H9 (cell line): ENCODE results near the gene RABGAP1L. TPM values are rescaled to one million over a fixed set of nuclear protein-coding genes. Genes with fewer than 3 reads are reported as not detected.

Source experiments
- DNase-seq: peaks from one replicate; pipeline ENCODE4 v3.0.0-alpha.2; 2017
- H2AFZ ChIP-seq: one replicate; pipeline ENCODE4 v1.6.1; 2013; ENCODE audit warnings: mild to moderate bottlenecking, low read length, control low read depth, moderate library complexity
- H2AK5ac ChIP-seq: 2 replicates; pipeline ENCODE4 v1.6.1; 2013; ENCODE audit warnings: low read length, control low read depth, mixed read lengths; ENCODE audit not compliant: insufficient read length
- H2BK120ac ChIP-seq: one replicate; pipeline ENCODE4 v1.6.1; 2013; ENCODE audit warnings: low read depth, mild to moderate bottlenecking, low read length, control low read depth, inconsistent platforms; ENCODE audit not compliant: poor library complexity, severe bottlenecking
- H2BK12ac ChIP-seq: 2 replicates; pipeline ENCODE4 v1.6.1; 2013; ENCODE audit warnings: low read length, control low read depth, mixed read lengths, low read depth; ENCODE audit not compliant: insufficient read length
- H2BK15ac ChIP-seq: 2 replicates; pipeline ENCODE4 v1.6.1; 2013; ENCODE audit warnings: low read depth, low read length, control low read depth
- H2BK20ac ChIP-seq: one replicate; pipeline ENCODE4 v1.6.1; 2013; ENCODE audit warnings: low read depth, mild to moderate bottlenecking, low read length, control low read depth, inconsistent platforms; ENCODE audit not compliant: poor library complexity, severe bottlenecking
- H2BK5ac ChIP-seq: 2 replicates; pipeline ENCODE4 v1.6.1; 2013; ENCODE audit warnings: low read length, control low read depth, mixed read lengths; ENCODE audit not compliant: insufficient read length
- H3K14ac ChIP-seq: 2 replicates; pipeline ENCODE4 v1.6.1; 2013; ENCODE audit warnings: low read length, control low read depth; ENCODE audit not compliant: insufficient read depth
- H3K18ac ChIP-seq: 2 replicates; pipeline ENCODE4 v1.6.1; 2013; ENCODE audit warnings: low read depth, mild to moderate bottlenecking, mixed read lengths, low read length, control low read depth; ENCODE audit not compliant: insufficient read length
- H3K23ac ChIP-seq: 2 replicates; pipeline ENCODE4 v1.6.1; 2013; ENCODE audit warnings: low read length, control low read depth, mixed read lengths, low read depth; ENCODE audit not compliant: insufficient read length
- H3K23me2 ChIP-seq: 2 replicates; pipeline ENCODE4 v1.6.1; 2013; ENCODE audit warnings: low read depth, mild to moderate bottlenecking, mixed read lengths, low read length, control low read depth; ENCODE audit not compliant: insufficient read length, poor library complexity, severe bottlenecking
- H3K27ac ChIP-seq: 2 replicates; pipeline ENCODE4 v1.5.1; 2013; ENCODE audit warnings: low read length, control low read depth, mixed read lengths, low read depth; ENCODE audit not compliant: insufficient read length
- H3K27me3 ChIP-seq: 2 replicates; pipeline ENCODE4 v1.6.1; 2013; ENCODE audit warnings: low read length, control low read depth, inconsistent platforms; ENCODE audit not compliant: insufficient read depth
- H3K4ac ChIP-seq: 2 replicates; pipeline ENCODE4 v1.6.1; 2013; ENCODE audit warnings: low read depth, mild to moderate bottlenecking, control low read depth, inconsistent platforms, low read length, moderate library complexity
- H3K4me1 ChIP-seq: 2 replicates; pipeline ENCODE4 v1.6.1; 2013; ENCODE audit warnings: low read length, control low read depth, inconsistent platforms; ENCODE audit not compliant: insufficient read depth
- H3K4me2 ChIP-seq: 2 replicates; pipeline ENCODE4 v1.6.1; 2013; ENCODE audit warnings: low read length, control low read depth, mixed read lengths; ENCODE audit not compliant: insufficient read length, insufficient read depth
- H3K56ac ChIP-seq: 2 replicates; pipeline ENCODE4 v1.6.1; 2013; ENCODE audit warnings: low read depth, mild to moderate bottlenecking, mixed read lengths, low read length, control low read depth; ENCODE audit not compliant: insufficient read length
- H3K79me1 ChIP-seq: 2 replicates; pipeline ENCODE4 v1.6.1; 2013; ENCODE audit warnings: low read depth, mild to moderate bottlenecking, moderate library complexity, low read length, control low read depth, inconsistent platforms; ENCODE audit not compliant: insufficient read depth, poor library complexity, severe bottlenecking
- H3K79me2 ChIP-seq: 2 replicates; pipeline ENCODE4 v1.6.1; 2013; ENCODE audit warnings: low read length, control low read depth, inconsistent platforms; ENCODE audit not compliant: insufficient read depth
- H3K9ac ChIP-seq: 2 replicates; pipeline ENCODE4 v1.6.1; 2013; ENCODE audit warnings: low read length, control low read depth, mixed read lengths; ENCODE audit not compliant: insufficient read length; ENCODE audit errors: extremely low read depth
- H3K9me3 ChIP-seq: one replicate; pipeline ENCODE4 v1.6.1; 2013; ENCODE audit warnings: low read depth, low read length, inconsistent platforms; ENCODE audit not compliant: control insufficient read depth
- H3T11ph ChIP-seq: one replicate; pipeline ENCODE4 v1.6.1; 2013; ENCODE audit warnings: mild to moderate bottlenecking, low read length, control low read depth, inconsistent platforms
- H4K20me1 ChIP-seq: one replicate; pipeline ENCODE4 v1.6.1; 2013; ENCODE audit not compliant: control insufficient read depth, insufficient read length, insufficient read depth
- H4K5ac ChIP-seq: 2 replicates; pipeline ENCODE4 v1.6.1; 2013; ENCODE audit warnings: low read depth, mild to moderate bottlenecking, mixed read lengths, low read length, control low read depth; ENCODE audit not compliant: insufficient read length
- H4K8ac ChIP-seq: replicated peaks from 2 replicates; pipeline ENCODE4 v1.6.1; 2013; ENCODE audit warnings: low read length, control low read depth, mixed read lengths, low read depth; ENCODE audit not compliant: insufficient read length
- H4K91ac ChIP-seq: 2 replicates; pipeline ENCODE4 v1.6.1; 2013; ENCODE audit warnings: low read depth, mild to moderate bottlenecking, moderate library complexity, mixed read lengths, low read length, control low read depth; ENCODE audit not compliant: insufficient read length
- H3K27ac Mint-ChIP-seq, 3 experiments: 2 replicates in 2 of 3; 3 replicates in 1 of 3; pipeline ENCODE4 v1.8.0; 2020 to 2021; ENCODE audit warnings: mixed read lengths in 3 of 3, mild to moderate bottlenecking in 1 of 3, moderate library complexity in 1 of 3
- H3K27me3 Mint-ChIP-seq: 2 replicates; pipeline ENCODE4 v1.8.0; 2021; ENCODE audit warnings: low read depth, mild to moderate bottlenecking, moderate library complexity, mixed read lengths
- H3K36me3 Mint-ChIP-seq, 3 experiments: 2 replicates in 2 of 3; 3 replicates in 1 of 3; pipeline ENCODE4 v1.8.0; 2020 to 2021; ENCODE audit warnings: low read depth in 3 of 3, mixed read lengths in 3 of 3; ENCODE audit not compliant: insufficient read depth in 1 of 3
- H3K4me1 Mint-ChIP-seq, 2 experiments: 2 replicates each; pipeline ENCODE4 v1.8.0; 2020; ENCODE audit warnings: mixed read lengths in 2 of 2
- H3K4me3 Mint-ChIP-seq, 2 experiments: 2 replicates in 1 of 2; 3 replicates in 1 of 2; pipeline ENCODE4 v1.8.0; 2020 to 2021; ENCODE audit warnings: mild to moderate bottlenecking in 2 of 2, mixed read lengths in 2 of 2, moderate library complexity in 1 of 2
- H3K9me3 Mint-ChIP-seq, 2 experiments: 2 replicates in 1 of 2; 3 replicates in 1 of 2; pipeline ENCODE4 v1.8.0; 2020; ENCODE audit warnings: mild to moderate bottlenecking in 2 of 2, mixed read lengths in 2 of 2, moderate library complexity in 1 of 2
- CTCF ChIP-seq: fragments of 200-600 bp; sonication (generic); conservative IDR thresholded peaks from 3 replicates; pipeline ENCODE4 v1.8.0; 2021; ENCODE audit warnings: antibody characterized with exemption, mild to moderate bottlenecking
- WGBS: extraction: QIAGEN DNeasy Blood & Tissue Kit; methylation state at CpG from one replicate; pipeline ENCODE4 v1.1.7; 2013; ENCODE audit warnings: missing lambda C conversion rate, low lambda C conversion rate, mixed read lengths; ENCODE audit not compliant: insufficient read length; ENCODE audit errors: extremely low coverage; 5-methylcytosine and 5-hydroxymethylcytosine counted together
- total RNA-seq: library from RNA; stranded (reverse); gene quantifications from 2 replicates; pipeline ENCODE4 v1.2.1, GENCODE V29; 2021

Gene RABGAP1L
- total RNA-seq, 1 experiment from 2014 or later: 147 TPM

- Histone ChIP-seq H2BK15ac (no peak overlapping the region), H3K4ac (no peak overlapping the region), H3K56ac (no peak overlapping the region), H3K27me3 (no peaks in the 10 kb centered on the region), H2AK5ac (no peak overlapping the region), H3K79me1 (no peaks in the 10 kb centered on the region), H3K18ac (no peak overlapping the region), H3K23me2 (no peaks in the 10 kb centered on the region), H4K91ac (no peak overlapping the region), H2BK20ac (no peak overlapping the region), H3K14ac (no peak overlapping the region), H2BK5ac (no peak overlapping the region), H4K8ac (no peak overlapping the region), H3K23ac (no peak overlapping the region), H3K4me2 (no peak overlapping the region), H2AFZ (no peak overlapping the region), H3K4me1 (no peaks in the 10 kb centered on the region), H3K27ac (no peak overlapping the region), H4K5ac (no peak overlapping the region), H3K79me2 (no peaks in the 10 kb centered on the region), H2BK12ac (no peak overlapping the region), H2BK120ac (no peak overlapping the region), H4K20me1 (no peaks in the 10 kb centered on the region), H3K9ac (no peak overlapping the region), H3T11ph (no peak overlapping the region), H3K9me3 (no peaks in the 10 kb centered on the region)
- no CpG with 5 or more reads among the region's 5 CpGs for WGBS
- H3K27ac Mint-ChIP-seq: no peak overlapping the region; a peak in 1 of 7 replicates
- H3K4me3 Mint-ChIP-seq: no peak overlapping the region
- H3K27me3 Mint-ChIP-seq: no peaks in the 10 kb centered on the region
- H3K36me3 Mint-ChIP-seq: no peaks in the 10 kb centered on the region
- DNase-seq: no peak
- no peaks in the 10 kb centered on the region for H3K9me3 Mint-ChIP-seq
- H3K4me1 Mint-ChIP-seq: no peaks in the 10 kb centered on the region
- no peak for TF ChIP-seq CTCF
Measured at GRCh38 chr1:174825806-174826205, 666.5 kb downstream of the RABGAP1L start.
